GM19239 (cell line): ENCODE results near the gene ADGB.
"Not testable (repeated sequence)": the region's sequence is repeated elsewhere in the genome, so short reads cannot be mapped to it uniquely, and the experiment has no call there.

ENCODE experiments used
- DNase-seq: peaks from one replicate; pipeline ENCODE4 v3.0.0; 2011; ENCODE audit warnings: low spot score; ENCODE audit not compliant: insufficient read length
- FAIRE-seq: peaks from 2 replicates; lab custom pipeline; 2011; peaks lifted over from hg19 to GRCh38; lab: Jason Lieb, UNC

The ADGB gene

DNA sequence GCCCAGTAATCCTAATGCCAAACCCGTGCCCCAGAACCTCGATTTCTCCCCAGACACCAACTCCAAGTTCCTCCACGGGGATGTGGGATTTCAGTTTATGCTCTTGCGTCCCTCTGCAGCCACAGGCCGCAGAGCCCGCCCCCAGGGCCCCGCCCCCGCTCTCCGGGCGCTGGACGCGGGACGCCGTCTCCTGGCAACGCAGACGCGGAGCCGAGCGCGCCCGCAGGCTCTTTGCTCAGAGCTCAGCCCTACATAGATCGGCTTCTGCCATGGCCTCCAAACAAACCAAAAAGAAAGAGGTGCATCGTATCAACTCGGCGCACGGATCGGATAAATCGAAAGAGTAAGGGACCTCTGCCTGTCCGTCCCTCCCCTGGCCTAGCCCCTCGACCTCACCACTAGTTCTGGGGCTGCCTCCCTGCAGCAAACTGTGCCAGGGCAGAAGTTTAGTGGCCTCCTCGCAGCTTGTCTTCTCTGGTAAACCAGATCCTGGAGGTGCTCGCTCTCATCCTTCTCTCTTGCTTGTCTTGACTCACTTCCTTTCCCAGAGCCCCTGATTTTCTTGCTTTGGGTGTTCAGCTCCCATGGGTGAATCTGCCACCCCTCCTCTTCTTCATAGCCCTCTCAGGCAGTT lies at the start of gene ADGB:
Gene ADGB, plus strand, starts transcription at position 201 of the 634 bp plus-strand sequence. Its CDS starts 69 bp downstream, at position 270.
- FAIRE-seq (no peak), DNase-seq (no peak)

GRCh38 chr6:146550911-146551310 lies 47.9 kb upstream of the ADGB start:
- DNase-seq: no peak
- no peak for FAIRE-seq

DNA sequence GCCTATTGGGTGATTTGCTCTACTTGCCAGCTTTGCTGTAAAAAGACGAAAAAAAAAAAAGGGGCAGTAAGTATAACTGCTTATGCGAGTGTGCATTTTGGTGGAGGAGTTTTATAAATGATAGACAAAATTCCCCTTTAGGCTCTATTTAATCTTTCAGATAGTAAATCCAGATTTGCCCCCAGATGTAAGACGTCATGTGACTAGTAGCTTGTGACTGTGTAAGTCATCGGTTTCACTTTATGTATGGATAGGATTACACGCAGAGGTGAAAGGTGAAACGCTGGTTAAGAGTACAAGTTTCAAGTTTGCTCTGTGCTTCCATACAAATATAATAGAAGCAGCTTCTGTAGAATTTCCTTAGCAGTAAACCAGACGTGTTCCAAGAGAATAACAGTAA lies 47.2 kb upstream of the ADGB start:
- FAIRE-seq (no peak), DNase-seq (no peak)

GRCh38 chr6:146553377-146554135 lies 45.2 kb upstream of the ADGB start:
- FAIRE-seq (no peak), DNase-seq (no peak)

- no peak for DNase-seq
- no peak for FAIRE-seq
These were observed 38.2 kb upstream of the ADGB start for GRCh38 chr6:146560607-146561006.

- DNase-seq, FAIRE-seq: not testable (repeated sequence)
These were observed 32.1 kb upstream of the ADGB start for GRCh38 chr6:146566661-146567060.

- not testable (repeated sequence) for FAIRE-seq, DNase-seq
These were observed 30.2 kb upstream of the ADGB start for GRCh38 chr6:146568619-146569018.

GRCh38 chr6:146574211-146574610 lies 24.6 kb upstream of the ADGB start:
- FAIRE-seq (no peak), DNase-seq (no peak)

DNA sequence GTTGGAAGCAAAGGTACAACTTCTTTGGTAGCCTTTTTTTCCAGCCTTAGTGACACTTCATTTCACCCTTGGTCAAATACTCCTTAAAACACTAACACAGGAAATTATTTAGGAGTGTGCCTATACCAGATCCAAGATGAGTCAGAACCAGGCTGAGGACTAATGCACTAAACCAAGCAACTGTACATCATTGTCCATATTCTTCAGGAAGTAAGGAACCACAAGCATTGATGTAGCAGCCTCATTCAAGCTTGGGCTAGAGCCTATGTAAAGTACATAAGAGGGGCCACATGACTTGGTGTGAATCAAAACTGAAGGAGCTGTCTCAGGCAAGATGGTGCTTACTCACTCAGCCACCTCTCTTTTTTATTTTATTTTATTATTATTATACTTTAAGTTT lies 20.7 kb upstream of the ADGB start:
- DNase-seq (no peak), FAIRE-seq (no peak)

GRCh38 chr6:146581968-146582367 lies 16.8 kb upstream of the ADGB start:
- FAIRE-seq: no peak

GRCh38 chr6:146582857-146583256 lies 15.9 kb upstream of the ADGB start:
- FAIRE-seq (no peak), DNase-seq (no peak)

More at GRCh38 chr6:146581968-146582367, 16.8 kb upstream of the ADGB start:
- no peak for DNase-seq

DNA sequence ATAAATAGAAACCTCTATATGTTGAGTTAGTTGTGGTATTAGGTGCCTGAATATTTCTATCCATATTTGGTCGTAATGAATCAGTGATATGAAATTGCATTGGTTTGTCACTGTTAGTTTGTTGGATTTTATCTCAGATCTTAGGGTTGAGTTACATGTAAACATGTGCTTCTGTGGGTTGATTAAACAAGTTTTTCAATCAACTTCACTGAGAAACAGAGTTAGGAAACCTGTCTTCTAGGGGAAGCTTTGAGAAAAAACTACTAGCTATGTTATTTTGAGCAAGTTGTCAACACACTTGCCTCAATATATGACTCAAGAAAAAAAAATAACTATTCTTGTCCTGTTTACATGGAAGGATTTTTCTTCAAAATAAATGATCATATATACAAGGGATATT lies 14.8 kb upstream of the ADGB start:
- FAIRE-seq (no peak), DNase-seq (no peak)

DNA sequence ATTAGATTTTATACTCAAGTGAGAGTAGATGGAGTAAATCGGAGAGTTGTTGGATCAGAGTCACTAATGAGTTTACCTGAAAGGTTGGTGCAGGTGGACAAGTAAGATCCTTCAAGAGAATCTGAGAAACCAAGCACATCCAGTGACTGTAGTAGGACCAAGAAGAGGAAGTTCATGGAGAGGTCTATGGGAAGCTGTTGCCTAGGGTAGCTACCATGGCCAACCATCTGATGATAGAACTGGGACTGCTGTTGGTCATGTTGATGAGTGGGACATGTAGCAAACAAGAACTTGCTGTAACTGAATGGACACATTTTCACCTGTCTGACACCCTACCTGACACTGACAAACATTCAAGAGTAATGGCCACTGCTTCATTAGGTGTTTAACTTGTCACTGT lies 11.3 kb upstream of the ADGB start:
- DNase-seq (no peak), FAIRE-seq (no peak)

GRCh38 chr6:146590492-146590891 lies 8.3 kb upstream of the ADGB start:
- DNase-seq: no peak
- FAIRE-seq: no peak

- no peak for DNase-seq
- FAIRE-seq: no peak
These were observed 6.3 kb upstream of the ADGB start for GRCh38 chr6:146592451-146592850.

GRCh38 chr6:146593986-146594385 lies 4.8 kb upstream of the ADGB start:
- FAIRE-seq (no peak), DNase-seq (no peak)

DNA sequence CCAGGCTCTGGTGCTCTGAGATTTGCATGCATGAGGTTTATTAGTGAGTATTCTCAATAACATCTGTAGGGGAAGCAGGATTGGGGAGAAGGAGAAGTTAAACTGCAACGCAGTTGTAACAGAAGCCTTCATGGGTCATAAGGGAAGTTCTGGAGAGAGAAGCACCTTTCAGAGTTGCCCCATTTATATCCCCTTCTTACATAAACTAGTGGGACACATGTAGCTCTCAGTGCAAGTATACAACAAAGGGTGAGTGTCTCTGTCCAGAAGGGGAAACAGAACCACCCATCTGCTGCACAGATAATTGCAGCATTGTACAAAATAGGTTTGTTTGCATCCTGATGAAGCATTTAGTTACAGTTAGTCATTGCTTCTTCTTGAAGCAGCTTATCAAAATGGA lies 4.3 kb upstream of the ADGB start:
- DNase-seq: no peak
- no peak for FAIRE-seq

DNA sequence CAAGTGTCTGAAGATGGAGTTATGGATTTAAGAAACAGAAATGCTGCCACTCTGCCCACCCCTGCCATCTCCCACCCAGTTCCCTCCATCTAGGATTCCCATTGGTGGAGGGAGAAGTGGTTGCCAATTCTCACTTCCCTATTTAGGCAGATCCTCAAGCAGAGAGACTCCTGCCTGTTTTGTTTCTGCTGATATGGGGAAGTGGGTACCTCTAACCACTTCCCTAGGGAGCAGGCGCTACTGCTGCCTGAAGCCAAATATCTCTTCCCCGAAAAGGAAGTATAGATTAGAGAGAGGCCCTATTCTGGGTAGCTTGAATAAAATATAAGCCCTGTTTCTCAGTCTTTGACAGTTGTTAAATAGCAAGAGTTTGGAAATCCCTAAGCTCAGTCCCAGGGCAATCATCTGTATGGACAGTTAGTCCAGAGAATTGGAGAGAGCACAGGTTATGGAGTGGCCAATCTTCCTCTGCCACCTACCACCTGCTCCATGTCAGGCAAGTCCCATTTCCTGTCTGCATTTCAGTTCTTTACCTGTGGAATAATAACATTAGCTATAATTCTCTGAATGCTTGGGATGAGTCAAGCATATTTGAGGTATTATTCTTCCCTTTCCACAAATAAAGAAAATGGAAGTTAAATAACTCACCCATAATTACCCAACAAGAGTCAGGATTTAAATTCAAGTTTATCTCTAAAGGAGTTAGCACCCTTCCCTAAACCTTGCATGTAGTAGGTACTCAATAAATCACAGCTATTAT lies 2.6 kb upstream of the ADGB start:
- FAIRE-seq (no peak), DNase-seq (no peak)

GRCh38 chr6:146601352-146601751 lies 2.6 kb downstream of the ADGB start:
- FAIRE-seq: no peak
- DNase-seq: no peak

DNA sequence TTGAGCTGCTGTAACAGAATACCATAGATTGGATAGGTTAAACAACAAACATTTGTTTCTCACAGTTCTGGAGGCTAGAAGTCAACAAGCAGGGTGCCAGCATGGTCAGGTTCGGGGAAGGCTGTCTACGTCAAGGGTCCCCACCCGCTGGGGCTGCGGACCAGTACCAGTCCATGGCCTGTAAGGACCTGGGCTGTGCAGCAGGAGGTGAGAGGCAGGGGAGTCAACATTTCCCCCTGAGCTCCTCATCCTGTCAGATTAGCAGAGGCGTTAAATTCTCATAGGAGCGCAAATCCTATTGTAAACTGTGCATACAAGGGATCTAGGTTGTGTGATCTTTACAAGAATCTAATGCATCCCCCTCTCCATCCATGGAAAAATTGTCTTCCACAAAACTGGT lies 3.8 kb downstream of the ADGB start:
- DNase-seq: no peak
- no peak for FAIRE-seq

- no peak for FAIRE-seq
- no peak for DNase-seq
These were observed 15.2 kb downstream of the ADGB start for GRCh38 chr6:146613947-146614346.
